ENCODE data around the gene BACH2. TPM values are rescaled to one million over a fixed set of nuclear protein-coding genes. Genes with fewer than 3 reads are reported as not detected.

Gene BACH2
- total RNA-seq, 2 donors from 2014 or later = 0.52 to 1.2 TPM

DNA sequence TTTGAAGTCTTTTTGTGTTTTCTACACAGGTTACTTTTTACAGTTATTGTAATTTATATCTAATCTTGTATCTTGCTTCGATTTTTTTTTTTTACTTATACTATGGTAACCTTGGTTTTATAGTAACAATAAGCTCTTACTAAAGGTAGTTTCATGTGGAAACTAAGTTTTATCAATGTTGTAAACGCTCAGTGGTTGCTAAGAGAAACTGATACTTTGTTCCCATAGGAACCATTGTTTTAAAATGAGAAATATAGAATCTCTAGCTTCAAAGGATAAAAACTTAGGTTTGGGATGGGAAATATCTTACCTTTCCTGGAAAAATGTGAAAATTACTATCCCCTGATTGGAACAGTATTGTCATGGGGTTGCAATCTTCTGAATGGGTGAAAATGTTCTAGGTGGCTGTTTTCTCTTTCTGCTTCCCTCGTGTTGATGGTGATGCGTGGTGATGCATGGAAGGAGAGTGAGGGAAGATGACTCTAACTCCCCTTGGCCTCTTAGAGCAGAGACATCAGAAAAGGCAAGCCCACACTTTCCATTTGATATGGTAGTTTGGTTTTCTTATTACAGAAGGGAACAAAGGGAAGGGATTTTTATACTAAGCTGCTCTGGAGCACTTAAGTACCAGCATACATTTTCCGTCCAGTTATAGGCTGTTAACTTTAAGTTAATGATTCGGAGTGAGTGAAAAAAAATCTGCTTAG lies 23.5 kb upstream of the BACH2 start:
- no peak for DNase-seq
- Histone ChIP-seq H3K4me1 (no peaks in the 10 kb centered on the region), H3K36me3 (no peaks in the 10 kb centered on the region), H3K27ac (no peak overlapping the region), H3K4me3 (no peak overlapping the region), H3K27me3 (no peaks in the 10 kb centered on the region), H3K9ac (ENCODE audit: low read depth in 2 of 2, low read length in 2 of 2) (no peak overlapping the region), H3K9me3 (no peaks in the 10 kb centered on the region)
- TF ChIP-seq, protein P1, sequence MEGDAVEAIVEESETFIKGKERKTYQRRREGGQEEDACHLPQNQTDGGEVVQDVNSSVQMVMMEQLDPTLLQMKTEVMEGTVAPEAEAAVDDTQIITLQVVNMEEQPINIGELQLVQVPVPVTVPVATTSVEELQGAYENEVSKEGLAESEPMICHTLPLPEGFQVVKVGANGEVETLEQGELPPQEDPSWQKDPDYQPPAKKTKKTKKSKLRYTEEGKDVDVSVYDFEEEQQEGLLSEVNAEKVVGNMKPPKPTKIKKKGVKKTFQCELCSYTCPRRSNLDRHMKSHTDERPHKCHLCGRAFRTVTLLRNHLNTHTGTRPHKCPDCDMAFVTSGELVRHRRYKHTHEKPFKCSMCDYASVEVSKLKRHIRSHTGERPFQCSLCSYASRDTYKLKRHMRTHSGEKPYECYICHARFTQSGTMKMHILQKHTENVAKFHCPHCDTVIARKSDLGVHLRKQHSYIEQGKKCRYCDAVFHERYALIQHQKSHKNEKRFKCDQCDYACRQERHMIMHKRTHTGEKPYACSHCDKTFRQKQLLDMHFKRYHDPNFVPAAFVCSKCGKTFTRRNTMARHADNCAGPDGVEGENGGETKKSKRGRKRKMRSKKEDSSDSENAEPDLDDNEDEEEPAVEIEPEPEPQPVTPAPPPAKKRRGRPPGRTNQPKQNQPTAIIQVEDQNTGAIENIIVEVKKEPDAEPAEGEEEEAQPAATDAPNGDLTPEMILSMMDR (IDR thresholded peaks at IDR 0.05) = no peak
- intact Hi-C loops (cut with DNase I) = no loop called here

DNA sequence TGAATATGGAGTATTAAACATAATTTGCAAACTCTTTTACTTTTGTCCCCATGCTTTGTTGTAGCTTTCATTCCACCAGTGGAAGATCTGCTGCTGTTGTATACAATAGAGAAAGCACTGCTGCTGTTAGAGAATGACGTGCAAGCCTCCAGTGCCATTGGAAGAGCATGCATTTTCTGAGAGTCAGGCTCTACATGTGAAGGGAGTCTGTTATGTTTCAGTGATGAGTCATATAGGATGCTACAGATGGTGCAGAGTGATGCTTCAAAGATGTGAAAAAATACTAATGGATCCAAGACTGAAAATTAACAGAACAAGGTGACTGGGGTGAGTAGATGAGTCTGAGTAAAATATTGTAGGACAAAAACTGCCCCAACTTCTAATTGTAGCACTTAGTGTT lies 22.4 kb upstream of the BACH2 start:
- intact Hi-C loops (cut with DNase I) = no loop called here
- TF ChIP-seq, protein P1 (IDR thresholded peaks at IDR 0.05) = no peak
- no peak for DNase-seq
- no peak overlapping the region for H3K27ac ChIP-seq
- no peaks in the 10 kb centered on the region for H3K27me3 ChIP-seq
- no peaks in the 10 kb centered on the region for H3K9me3 ChIP-seq
- no peaks in the 10 kb centered on the region for H3K4me1 ChIP-seq
- H3K4me3 ChIP-seq = no peak overlapping the region
- no peak overlapping the region for H3K9ac ChIP-seq (ENCODE audit: low read depth in 2 of 2, low read length in 2 of 2)
- no peaks in the 10 kb centered on the region for H3K36me3 ChIP-seq

DNA sequence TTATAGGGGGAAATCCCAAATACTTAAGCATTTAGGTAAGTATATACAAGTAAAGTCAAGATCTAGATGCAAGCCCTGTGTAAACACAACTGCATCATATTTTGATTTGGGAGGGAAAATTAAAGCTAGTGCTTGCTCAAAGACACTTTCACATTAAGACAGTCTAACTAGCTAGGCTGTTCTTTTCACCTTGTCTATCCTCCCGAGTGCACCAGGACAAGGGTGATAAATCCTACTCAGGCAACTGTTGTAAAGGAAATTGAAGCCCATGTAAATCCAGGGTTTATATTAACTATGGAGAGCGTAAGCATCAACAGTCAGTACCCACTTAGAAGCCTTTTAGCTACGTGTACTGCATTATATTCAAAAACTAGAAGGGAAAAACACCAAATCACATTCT lies 19.3 kb upstream of the BACH2 start:
- no peak for DNase-seq
- H3K27me3 ChIP-seq = no peaks in the 10 kb centered on the region
- TF ChIP-seq, protein P1 (IDR thresholded peaks at IDR 0.05) = no peak
- no peak overlapping the region for H3K4me3 ChIP-seq
- H3K9ac ChIP-seq (ENCODE audit: low read depth in 2 of 2, low read length in 2 of 2) = no peak overlapping the region
- no peak overlapping the region for H3K27ac ChIP-seq
- intact Hi-C loops (cut with DNase I) = no loop called here
- H3K36me3 ChIP-seq = no peaks in the 10 kb centered on the region
- no peaks in the 10 kb centered on the region for H3K4me1 ChIP-seq
- H3K9me3 ChIP-seq = no peaks in the 10 kb centered on the region

DNA sequence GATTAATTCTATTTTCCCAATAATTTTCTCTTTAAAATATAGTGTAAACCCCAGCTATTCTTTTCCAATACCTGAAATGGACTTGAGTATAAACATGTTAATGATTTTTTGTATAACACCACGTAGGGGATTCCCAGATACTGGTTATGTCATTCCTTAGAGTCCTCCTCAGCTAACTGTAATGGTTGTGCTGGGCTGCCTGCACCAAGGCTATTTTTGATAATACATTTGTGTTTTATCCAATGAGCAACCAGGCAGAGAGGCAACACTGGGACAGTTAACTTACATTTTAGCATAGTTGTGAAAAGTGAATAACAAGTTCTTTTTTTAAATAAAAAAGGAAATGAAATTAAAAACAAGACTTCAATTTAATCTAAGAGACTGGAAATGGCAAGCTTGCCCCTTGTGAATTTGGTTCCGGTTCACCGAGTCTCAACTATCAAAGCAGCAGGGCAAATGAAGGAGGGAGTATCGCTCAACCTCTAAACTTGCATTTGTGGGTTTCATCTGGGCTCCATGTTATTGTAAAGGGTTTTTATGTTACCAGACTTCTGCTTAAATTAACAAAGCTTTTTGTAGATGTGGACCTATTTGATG lies 18.8 kb upstream of the BACH2 start:
- no peaks in the 10 kb centered on the region for H3K9me3 ChIP-seq
- H3K4me3 ChIP-seq = no peak overlapping the region
- no peaks in the 10 kb centered on the region for H3K27me3 ChIP-seq
- no peak for DNase-seq
- no peaks in the 10 kb centered on the region for H3K4me1 ChIP-seq
- intact Hi-C loops (cut with DNase I) = no loop called here
- H3K36me3 ChIP-seq = no peaks in the 10 kb centered on the region
- TF ChIP-seq, protein P1 (IDR thresholded peaks at IDR 0.05) = no peak
- no peak overlapping the region for H3K9ac ChIP-seq (ENCODE audit: low read depth in 2 of 2, low read length in 2 of 2)
- H3K27ac ChIP-seq = no peak overlapping the region

DNA sequence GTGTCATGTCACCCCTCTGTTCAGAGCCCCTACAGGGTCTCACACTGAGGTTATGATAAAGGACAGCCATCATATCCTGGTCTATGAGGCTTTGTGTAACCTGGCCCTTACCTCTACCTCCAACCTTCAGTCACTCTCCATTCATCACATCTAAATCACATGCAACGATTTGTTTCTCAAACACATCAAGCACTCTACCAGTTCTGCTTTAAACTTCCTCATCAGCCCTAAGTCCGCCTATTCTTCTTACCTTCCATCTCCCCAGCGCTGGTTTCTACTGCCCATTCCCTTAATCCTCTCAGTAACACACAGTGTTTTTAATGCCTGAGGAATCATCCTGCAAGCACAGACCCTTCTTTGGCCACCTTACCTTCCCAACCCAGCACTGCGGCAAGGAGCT lies 17.9 kb upstream of the BACH2 start:
- Histone ChIP-seq H3K9me3 (no peaks in the 10 kb centered on the region), H3K27ac (no peak overlapping the region), H3K4me3 (no peak overlapping the region), H3K4me1 (no peaks in the 10 kb centered on the region), H3K27me3 (no peaks in the 10 kb centered on the region), H3K36me3 (no peaks in the 10 kb centered on the region), H3K9ac (ENCODE audit: low read depth in 2 of 2, low read length in 2 of 2) (no peak overlapping the region)
- intact Hi-C loops (cut with DNase I) = no loop called here
- no peak for DNase-seq
- TF ChIP-seq, protein P1 (IDR thresholded peaks at IDR 0.05) = no peak
